Large intestine (tissue), 3 donors: ENCODE measurements around the gene CST1. TPM values are rescaled to one million over a fixed set of nuclear protein-coding genes. Genes with fewer than 3 reads are reported as not detected.
"Not testable (repeated sequence)": the region's sequence is repeated elsewhere in the genome, so short reads cannot be mapped to it uniquely, and the experiment has no call there.

Experiments
- DNase-seq, 2 donors: peaks; one replicate each; pipeline versions ENCODE4 v3.0.0 to v3.0.0-alpha.2; 2013
- H3K27ac ChIP-seq: one replicate; pipeline ENCODE4 v1.5.1; 2013; ENCODE audit warnings: low read length
- H3K27me3 ChIP-seq: 2 replicates; pipeline ENCODE4 v1.6.1; 2013; ENCODE audit warnings: low read length; ENCODE audit not compliant: control insufficient read depth, insufficient read depth
- H3K36me3 ChIP-seq: 2 replicates; pipeline ENCODE4 v1.6.1; 2013; ENCODE audit warnings: low read length; ENCODE audit not compliant: control insufficient read depth, insufficient read depth
- H3K4me1 ChIP-seq: one replicate; pipeline ENCODE4 v1.6.1; 2013; ENCODE audit warnings: low read length; ENCODE audit not compliant: control insufficient read depth, insufficient read depth
- H3K4me3 ChIP-seq: one replicate; pipeline ENCODE4 v1.5.1; 2013; ENCODE audit warnings: low read length
- H3K9me3 ChIP-seq: one replicate; pipeline ENCODE4 v1.6.1; 2013; ENCODE audit warnings: mild to moderate bottlenecking, low read depth, low read length, moderate library complexity; ENCODE audit not compliant: control insufficient read depth
- WGBS: methylation state at CpG from one replicate; pipeline ENCODE4 v1.1.5; 2013; ENCODE audit warnings: low lambda C conversion rate; ENCODE audit not compliant: insufficient coverage; 5-methylcytosine and 5-hydroxymethylcytosine counted together
- polyA plus RNA-seq: library from polyadenylated mRNA; unstranded; fragments of 120-200 nt; gene quantifications from one replicate; pipeline ENCODE4 v1.2.1, GENCODE V29; 2013

CST1 gene
- polyA plus RNA-seq, 1 donor, result not detected

DNA sequence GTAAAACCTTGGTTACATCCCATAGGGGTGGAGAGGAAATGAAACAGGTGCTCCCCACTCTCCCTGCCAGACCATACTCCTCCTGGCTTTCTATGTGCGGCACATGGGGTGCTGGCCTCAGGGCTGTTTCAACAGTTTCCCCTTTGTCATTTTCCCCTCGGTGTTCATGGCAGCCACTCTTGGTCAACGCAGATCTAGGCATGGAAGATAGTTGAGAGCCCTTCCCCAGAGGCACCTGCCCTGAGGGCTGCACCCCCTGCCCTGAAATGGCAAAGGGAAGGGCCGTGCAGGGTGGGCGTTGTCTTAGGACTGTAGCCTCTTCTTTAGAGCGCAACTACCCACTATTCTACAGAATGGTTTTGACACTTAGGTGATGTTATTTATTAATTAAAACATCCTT lies 4.4 kb downstream of the CST1 start:
- no CpG with 5 or more reads among the region's 6 CpGs for WGBS
- DNase-seq, result no peak
- no peaks in the 10 kb centered on the region for H3K27me3 ChIP-seq
- H3K36me3 ChIP-seq, result no peaks in the 10 kb centered on the region
- no peaks in the 10 kb centered on the region for H3K9me3 ChIP-seq
- no peak overlapping the region for H3K4me3 ChIP-seq
- no peak overlapping the region for H3K27ac ChIP-seq
- H3K4me1 ChIP-seq, result no peaks in the 10 kb centered on the region

DNA sequence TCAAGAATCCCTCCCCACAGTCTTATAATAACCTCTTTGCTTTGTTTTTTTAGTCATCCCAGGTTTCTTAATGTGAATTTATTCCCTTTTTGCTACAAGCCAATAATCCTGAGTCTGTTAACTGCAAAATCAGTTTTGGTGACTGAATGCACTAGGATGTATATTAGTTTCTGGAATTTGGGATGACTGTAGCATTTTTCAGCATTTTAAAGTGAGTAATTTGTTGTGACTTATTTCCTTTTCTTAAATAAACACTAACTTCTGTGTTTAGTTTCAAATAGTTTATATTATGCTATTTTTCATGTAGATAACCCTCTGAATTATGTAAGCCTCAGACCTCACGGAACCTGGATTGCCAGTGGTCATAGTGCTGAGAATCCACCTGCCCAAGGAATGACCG lies 5.5 kb downstream of the CST1 start:
- DNase-seq, result no peak
- Histone ChIP-seq H3K36me3 (no peaks in the 10 kb centered on the region), H3K27me3 (no peaks in the 10 kb centered on the region), H3K4me3 (no peak overlapping the region), H3K9me3 (no peaks in the 10 kb centered on the region), H3K4me1 (no peaks in the 10 kb centered on the region), H3K27ac (no peak overlapping the region)
- WGBS, result no CpG with 5 or more reads among the region's 2 CpGs

DNA sequence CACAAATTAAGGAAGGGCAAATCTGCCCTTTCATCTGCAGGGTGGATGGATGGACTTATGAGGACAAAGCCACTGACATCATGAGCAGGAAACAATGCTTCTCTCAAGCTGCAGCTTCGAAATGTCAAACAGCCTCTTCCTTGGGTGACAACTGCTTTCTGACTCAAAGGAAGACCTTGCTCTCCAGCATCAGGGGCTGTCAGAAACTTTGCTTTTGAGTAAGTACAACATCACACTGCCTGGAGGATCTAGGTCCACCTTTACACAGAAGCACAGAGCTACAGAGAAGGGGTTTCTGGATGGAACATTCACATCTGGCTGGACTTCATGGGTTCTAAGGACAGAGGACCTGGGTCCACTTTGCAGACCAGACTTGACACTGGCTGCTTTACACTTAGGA lies 5.9 kb downstream of the CST1 start:
- no peak for DNase-seq
- no CpG with 5 or more reads among the region's 1 CpG for WGBS
- Histone ChIP-seq H3K27ac (no peak overlapping the region), H3K27me3 (no peaks in the 10 kb centered on the region), H3K9me3 (no peaks in the 10 kb centered on the region), H3K36me3 (no peaks in the 10 kb centered on the region), H3K4me3 (no peak overlapping the region), H3K4me1 (no peaks in the 10 kb centered on the region)

DNA sequence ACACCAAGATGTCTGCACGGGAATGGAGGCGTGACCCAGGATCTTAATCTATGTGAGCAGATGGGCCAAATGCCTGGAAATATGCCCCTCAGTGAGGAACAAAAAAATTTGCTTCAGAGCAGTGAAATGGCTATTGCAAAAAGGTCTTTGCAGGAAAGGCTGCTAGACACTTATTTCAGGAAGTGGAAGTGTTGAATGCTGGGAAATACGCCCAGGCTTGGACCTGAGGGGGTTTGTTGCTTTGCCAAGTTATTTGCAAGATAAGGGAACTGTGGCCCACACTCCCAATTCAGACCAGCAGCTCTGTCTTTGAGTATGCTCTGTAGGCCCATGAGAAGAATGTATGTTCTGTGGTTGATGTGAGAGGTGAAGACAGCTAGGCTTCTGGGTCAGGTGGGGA lies 15.3 kb downstream of the CST1 start:
- not testable (repeated sequence) for DNase-seq, H3K9me3 ChIP-seq, H3K4me3 ChIP-seq, H3K4me1 ChIP-seq, H3K27ac ChIP-seq, H3K27me3 ChIP-seq, H3K36me3 ChIP-seq
- WGBS, result no CpG with 5 or more reads among the region's 3 CpGs

DNA sequence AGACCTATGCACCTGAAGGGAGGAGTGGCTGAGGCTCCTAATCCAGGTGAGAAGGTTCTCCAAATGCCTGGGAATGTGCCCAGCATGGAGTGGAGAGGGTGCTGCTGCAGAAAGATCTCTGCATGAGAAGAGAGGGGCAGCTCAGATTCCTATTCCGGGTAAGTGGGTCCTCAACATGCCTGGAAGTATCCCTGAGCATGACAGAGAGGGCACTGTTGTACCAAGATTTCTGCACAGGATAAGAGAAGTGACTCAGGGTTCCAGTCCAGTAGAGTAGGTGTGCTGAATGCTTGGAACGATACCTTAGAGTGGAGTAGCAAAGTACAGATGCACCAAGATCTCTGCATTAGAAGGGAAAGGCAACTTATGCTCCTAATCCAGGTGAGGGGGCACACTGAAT lies 15.8 kb downstream of the CST1 start:
- no CpG with 5 or more reads among the region's 2 CpGs for WGBS
- DNase-seq, H3K4me1 ChIP-seq, H3K4me3 ChIP-seq, H3K27ac ChIP-seq, H3K9me3 ChIP-seq, H3K27me3 ChIP-seq, H3K36me3 ChIP-seq: not testable (repeated sequence)

DNA sequence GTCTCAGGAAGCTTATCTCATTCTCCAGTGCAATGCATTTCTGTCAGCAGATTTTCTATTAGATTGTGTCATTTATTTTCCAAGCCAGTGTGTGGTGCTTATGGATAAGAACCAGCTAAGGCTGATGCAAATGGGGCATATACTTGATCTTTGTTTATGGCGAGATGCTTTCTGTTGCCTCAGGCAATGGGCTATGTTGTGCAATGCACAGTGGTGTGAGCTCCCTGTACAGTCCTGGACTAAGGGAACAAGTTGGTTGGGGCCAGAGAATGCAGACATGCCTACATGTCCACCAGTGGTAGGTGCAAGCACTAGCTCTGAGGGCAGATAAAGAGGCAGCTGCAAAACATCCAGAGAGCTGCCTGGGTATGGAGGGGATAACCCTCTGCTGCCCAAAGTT lies 16.3 kb downstream of the CST1 start:
- not testable (repeated sequence) for DNase-seq, H3K9me3 ChIP-seq, H3K27ac ChIP-seq, H3K4me3 ChIP-seq, H3K27me3 ChIP-seq, H3K36me3 ChIP-seq, H3K4me1 ChIP-seq
- no CpG with 5 or more reads among the region's 1 CpG for WGBS

DNA sequence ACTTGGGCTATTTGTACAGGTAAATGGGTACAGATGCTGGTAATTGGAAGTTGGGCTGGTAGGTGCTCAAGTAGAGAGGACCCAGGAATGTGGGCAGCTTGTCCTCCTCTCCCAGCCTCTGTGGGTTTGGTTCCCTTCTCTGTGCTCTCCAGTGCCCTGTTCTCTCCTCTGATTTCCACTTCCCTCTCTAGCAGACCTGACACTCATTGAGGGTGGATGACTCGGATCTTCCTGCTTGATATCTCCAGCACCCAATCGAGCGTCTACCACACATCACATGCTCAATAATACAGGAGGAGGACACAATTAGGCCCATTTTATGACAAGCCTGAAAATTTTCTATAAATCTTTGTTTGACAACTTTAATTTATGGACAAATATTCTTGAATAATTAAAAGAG lies 23.7 kb downstream of the CST1 start:
- H3K4me1 ChIP-seq, result no peaks in the 10 kb centered on the region
- no peak overlapping the region for H3K27ac ChIP-seq
- no peaks in the 10 kb centered on the region for H3K27me3 ChIP-seq
- H3K4me3 ChIP-seq, result no peak overlapping the region
- no peaks in the 10 kb centered on the region for H3K9me3 ChIP-seq
- no CpG with 5 or more reads among the region's 3 CpGs for WGBS
- no peaks in the 10 kb centered on the region for H3K36me3 ChIP-seq
- DNase-seq, result no peak

DNA sequence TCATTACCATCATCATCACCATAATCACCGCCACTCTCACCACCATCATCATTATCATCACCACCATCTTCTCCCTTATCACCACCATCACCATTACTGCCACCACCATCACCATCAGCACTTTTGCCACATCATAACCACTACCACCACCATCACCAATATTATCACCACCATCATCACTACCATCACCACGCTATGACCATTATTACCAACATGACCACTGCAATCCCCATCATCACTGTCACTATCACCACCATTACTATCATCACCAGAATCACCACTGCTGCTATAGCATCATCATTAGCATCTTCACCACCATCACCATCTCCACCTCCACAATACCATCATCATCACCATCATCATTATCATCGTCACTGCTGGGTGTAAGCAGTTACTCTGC lies 25.6 kb downstream of the CST1 start:
- H3K36me3 ChIP-seq, result no peaks in the 10 kb centered on the region
- no peak for DNase-seq
- H3K27me3 ChIP-seq, result no peaks in the 10 kb centered on the region
- 100% methylated on average over 2 of the region's 3 CpGs for WGBS
- no peak overlapping the region for H3K4me3 ChIP-seq
- no peaks in the 10 kb centered on the region for H3K4me1 ChIP-seq
- H3K27ac ChIP-seq, result no peak overlapping the region
- H3K9me3 ChIP-seq, result no peaks in the 10 kb centered on the region

DNA sequence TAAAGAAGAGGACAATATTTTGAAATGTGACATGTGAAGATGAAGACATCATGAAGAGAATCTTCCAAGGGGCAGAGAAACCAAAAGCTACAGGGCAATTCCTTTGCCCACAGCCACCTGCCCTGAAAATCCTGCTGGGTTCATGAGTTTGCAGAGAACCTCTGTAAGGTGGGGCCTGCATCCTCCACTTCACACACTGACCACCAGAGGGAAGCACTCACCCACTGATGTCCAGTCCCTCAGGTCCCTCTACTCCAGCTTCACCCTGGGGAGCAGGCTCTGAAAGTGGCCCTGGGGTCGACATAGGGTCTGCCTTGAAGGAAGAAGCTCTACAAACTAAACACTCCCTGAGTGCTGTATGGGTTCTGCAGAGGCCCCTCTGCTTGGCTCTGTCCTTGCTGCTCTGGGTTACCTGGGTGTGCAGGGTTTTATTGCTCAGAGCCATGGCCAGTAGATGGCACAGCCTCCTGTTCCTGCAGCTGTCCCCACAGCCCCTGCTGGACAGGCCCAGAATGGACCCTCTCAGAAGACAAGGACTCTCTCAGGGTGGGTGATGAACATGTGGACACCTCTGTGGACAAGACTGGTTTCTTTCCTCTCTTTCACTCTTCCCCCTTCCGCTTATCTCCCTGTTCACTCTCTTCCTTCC lies 27.0 kb downstream of the CST1 start:
- WGBS, result 100% methylated on average over 1 of the region's 2 CpGs
- DNase-seq, H3K27me3 ChIP-seq, H3K27ac ChIP-seq, H3K4me3 ChIP-seq, H3K9me3 ChIP-seq, H3K36me3 ChIP-seq, H3K4me1 ChIP-seq: not testable (repeated sequence)

DNA sequence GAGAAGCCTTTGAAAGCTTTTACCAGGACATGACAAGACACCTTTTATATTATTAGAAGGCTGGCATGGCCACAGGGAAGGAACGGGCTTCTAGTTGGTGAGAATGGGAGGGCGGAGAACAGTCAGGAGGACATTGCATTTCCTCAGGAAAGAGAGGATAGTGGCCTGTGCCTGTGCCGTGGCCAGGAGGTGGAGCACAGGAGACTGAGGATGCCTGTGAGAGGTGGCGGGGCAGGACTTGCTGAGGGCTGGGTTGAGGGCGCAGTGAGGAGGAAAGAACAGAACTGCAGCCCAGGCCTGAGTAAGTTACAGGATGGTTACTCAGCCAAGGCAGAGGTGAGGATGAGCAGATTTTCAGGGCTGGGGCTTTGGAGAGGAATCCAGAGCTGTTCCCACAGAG lies 27.9 kb downstream of the CST1 start:
- H3K36me3 ChIP-seq, H3K9me3 ChIP-seq, H3K4me3 ChIP-seq, H3K27ac ChIP-seq, H3K4me1 ChIP-seq, DNase-seq, H3K27me3 ChIP-seq: not testable (repeated sequence)
- 100% methylated on average over 1 of the region's 5 CpGs for WGBS

DNA sequence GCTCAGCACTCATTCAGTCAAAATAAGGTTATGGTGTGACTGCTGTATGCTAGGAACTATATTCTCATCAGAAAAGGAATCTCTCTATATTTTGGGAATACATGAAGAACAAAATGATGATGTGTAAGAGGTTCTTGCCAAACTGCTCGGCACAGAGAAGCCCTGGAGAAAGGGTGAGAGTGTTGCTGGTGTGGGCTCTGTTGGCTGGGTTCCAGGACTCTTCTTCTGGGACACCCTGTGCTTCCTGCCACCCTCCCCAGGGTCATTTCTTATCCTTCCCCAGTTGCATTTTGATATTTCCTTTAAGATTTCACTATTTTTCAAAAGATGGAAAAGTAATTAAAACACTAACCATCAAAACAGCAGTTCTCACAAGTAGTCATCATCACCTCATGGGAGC lies 28.8 kb downstream of the CST1 start:
- no peaks in the 10 kb centered on the region for H3K27me3 ChIP-seq
- no peaks in the 10 kb centered on the region for H3K4me1 ChIP-seq
- DNase-seq, result no peak
- WGBS, result no CpG with 5 or more reads among the region's 1 CpG
- H3K27ac ChIP-seq, result no peak overlapping the region
- no peaks in the 10 kb centered on the region for H3K9me3 ChIP-seq
- no peak overlapping the region for H3K4me3 ChIP-seq
- no peaks in the 10 kb centered on the region for H3K36me3 ChIP-seq
